Lower lobe of right lung (tissue), 2 donors: ENCODE measurements around the gene CDAN1. TPM values are rescaled to one million over a fixed set of nuclear protein-coding genes. Genes with fewer than 3 reads are reported as not detected.

ENCODE experiments used
- ATAC-seq, 2 donors: fragments of 200-7000 bp; cut with Tn5 transposase; one replicate each; pipeline ENCODE4 v1.9.1; 2020 to 2022; ENCODE audit warnings: mild to moderate bottlenecking in 2 of 2, moderate library complexity in 2 of 2
- DNase-seq: peaks from one replicate; pipeline ENCODE4 v3.0.0-alpha.2; 2020
- H3K27ac ChIP-seq: fragments of 200-600 bp; one replicate; pipeline ENCODE4 v1.8.0; 2022
- H3K27me3 ChIP-seq: fragments of 200-600 bp; one replicate; pipeline ENCODE4 v1.8.0; 2022; ENCODE audit warnings: low read depth
- H3K36me3 ChIP-seq: fragments of 200-600 bp; one replicate; pipeline ENCODE4 v1.8.0; 2022; ENCODE audit warnings: mild to moderate bottlenecking
- H3K4me1 ChIP-seq: fragments of 200-600 bp; one replicate; pipeline ENCODE4 v1.8.0; 2022
- H3K4me3 ChIP-seq: fragments of 200-600 bp; one replicate; pipeline ENCODE4 v1.8.0; 2022; ENCODE audit warnings: mild to moderate bottlenecking
- H3K9me3 ChIP-seq: fragments of 200-600 bp; one replicate; pipeline ENCODE4 v1.8.0; 2022
- CTCF ChIP-seq: fragments of 200-600 bp; IDR thresholded peaks from one replicate; pipeline ENCODE4 v1.8.0; 2022; ENCODE audit warnings: antibody characterized with exemption, mild to moderate bottlenecking
- intact Hi-C: fragments of 100-400 bp; cut with DNase I; formaldehyde crosslinking; loops from one replicate; pipeline ENCODE4 v1.11.0; 2022
- total RNA-seq: library from RNA; stranded (reverse); fragmentation: NEBNext Ultra II Directional; extraction: Animal tissue kit (Norgen Biotek cat#: 25700); gene quantifications from one replicate; pipeline ENCODE4 v1.2.1, GENCODE V29; 2021
- donor health status: DM: no; HTN: yes; CAD: no; lungs with severe emphysema.

Gene CDAN1
- total RNA-seq, 1 donor from 2014 or later, result 11.3 TPM

GRCh38 chr15:42728972-42729371 is 8.0 kb downstream of the CDAN1 start:
- ATAC-seq (no peak), DNase-seq (no peak)
- intact Hi-C loops, result no loop called here
- Histone ChIP-seq H3K27me3 (no peaks in the 10 kb centered on the region), H3K36me3 (peaks cover 99% of the 10 kb centered on the region), H3K9me3 (no peaks in the 10 kb centered on the region), H3K4me3 (no peak overlapping the region), H3K27ac (no peak overlapping the region), H3K4me1 (peaks cover 4% of the 10 kb centered on the region)
- no peak for TF ChIP-seq CTCF

- no peaks in the 10 kb centered on the region for H3K27me3 ChIP-seq
- no peak for TF ChIP-seq CTCF
- no peak for ATAC-seq
Measured at GRCh38 chr15:42728560-42728959, 8.4 kb downstream of the CDAN1 start.

GRCh38 chr15:42727750-42728381 is 9.1 kb downstream of the CDAN1 start:
- H3K4me1 ChIP-seq, result peaks cover 4% of the 10 kb centered on the region
- TF ChIP-seq CTCF, result no peak
- H3K9me3 ChIP-seq, result no peaks in the 10 kb centered on the region
- H3K36me3 ChIP-seq, result peaks cover 99% of the 10 kb centered on the region
- intact Hi-C loops, result no loop called here
- H3K4me3 ChIP-seq, result no peak overlapping the region
- no peak overlapping the region for H3K27ac ChIP-seq
- peak; percentile 72 to 83 for ATAC-seq
- peak; percentile 80 for DNase-seq
- no peaks in the 10 kb centered on the region for H3K27me3 ChIP-seq

More at GRCh38 chr15:42728560-42728959, 8.4 kb downstream of the CDAN1 start:
- DNase-seq, result no peak
- H3K4me1 ChIP-seq, result peaks cover 4% of the 10 kb centered on the region
- H3K27ac ChIP-seq, result no peak overlapping the region
- intact Hi-C loops, result no loop called here
- no peak overlapping the region for H3K4me3 ChIP-seq
- H3K9me3 ChIP-seq, result no peaks in the 10 kb centered on the region
- peaks cover 99% of the 10 kb centered on the region for H3K36me3 ChIP-seq

- peaks cover 94% of the 10 kb centered on the region for H3K36me3 ChIP-seq
- DNase-seq, result no peak
- intact Hi-C loops, result no loop called here
Measured at GRCh38 chr15:42726114-42726513, 10.8 kb downstream of the CDAN1 start.

GRCh38 chr15:42725331-42725903 is 11.5 kb downstream of the CDAN1 start:
- Histone ChIP-seq H3K27ac (no peak overlapping the region), H3K4me1 (peaks cover 4% of the 10 kb centered on the region), H3K27me3 (no peaks in the 10 kb centered on the region), H3K9me3 (no peaks in the 10 kb centered on the region), H3K36me3 (peaks cover 94% of the 10 kb centered on the region), H3K4me3 (no peak overlapping the region)
- ATAC-seq (no peak), DNase-seq (no peak)
- no peak for TF ChIP-seq CTCF
- intact Hi-C loops, result no loop called here

More at GRCh38 chr15:42726114-42726513, 10.8 kb downstream of the CDAN1 start:
- no peaks in the 10 kb centered on the region for H3K27me3 ChIP-seq
- no peak for ATAC-seq
- peaks cover 4% of the 10 kb centered on the region for H3K4me1 ChIP-seq
- no peak overlapping the region for H3K27ac ChIP-seq
- no peak overlapping the region for H3K4me3 ChIP-seq
- no peaks in the 10 kb centered on the region for H3K9me3 ChIP-seq
- TF ChIP-seq CTCF, result no peak
